ENCODE data around the gene TTC7B.

DNA sequence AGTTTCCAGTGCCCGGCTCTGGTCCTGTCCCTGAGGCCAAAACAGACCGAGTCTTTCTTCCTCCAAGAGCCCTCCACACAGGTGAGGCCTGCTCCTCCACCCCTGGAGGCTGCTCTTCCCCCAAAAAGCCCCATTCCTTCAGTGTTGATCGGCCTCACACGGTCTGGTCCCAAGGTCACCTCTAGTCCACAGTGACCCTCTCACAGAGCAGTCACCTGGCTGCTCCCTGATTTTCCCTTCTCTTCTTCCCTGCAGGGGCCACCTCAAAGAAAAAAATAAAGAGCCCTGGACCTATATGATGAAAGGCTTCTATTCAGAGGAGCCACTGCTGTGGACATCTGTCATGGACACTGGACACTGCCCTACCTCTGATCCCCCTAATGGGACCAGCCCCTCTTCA lies 42.5 kb downstream of the TTC7B start:
- TF ChIP-seq, protein P1, sequence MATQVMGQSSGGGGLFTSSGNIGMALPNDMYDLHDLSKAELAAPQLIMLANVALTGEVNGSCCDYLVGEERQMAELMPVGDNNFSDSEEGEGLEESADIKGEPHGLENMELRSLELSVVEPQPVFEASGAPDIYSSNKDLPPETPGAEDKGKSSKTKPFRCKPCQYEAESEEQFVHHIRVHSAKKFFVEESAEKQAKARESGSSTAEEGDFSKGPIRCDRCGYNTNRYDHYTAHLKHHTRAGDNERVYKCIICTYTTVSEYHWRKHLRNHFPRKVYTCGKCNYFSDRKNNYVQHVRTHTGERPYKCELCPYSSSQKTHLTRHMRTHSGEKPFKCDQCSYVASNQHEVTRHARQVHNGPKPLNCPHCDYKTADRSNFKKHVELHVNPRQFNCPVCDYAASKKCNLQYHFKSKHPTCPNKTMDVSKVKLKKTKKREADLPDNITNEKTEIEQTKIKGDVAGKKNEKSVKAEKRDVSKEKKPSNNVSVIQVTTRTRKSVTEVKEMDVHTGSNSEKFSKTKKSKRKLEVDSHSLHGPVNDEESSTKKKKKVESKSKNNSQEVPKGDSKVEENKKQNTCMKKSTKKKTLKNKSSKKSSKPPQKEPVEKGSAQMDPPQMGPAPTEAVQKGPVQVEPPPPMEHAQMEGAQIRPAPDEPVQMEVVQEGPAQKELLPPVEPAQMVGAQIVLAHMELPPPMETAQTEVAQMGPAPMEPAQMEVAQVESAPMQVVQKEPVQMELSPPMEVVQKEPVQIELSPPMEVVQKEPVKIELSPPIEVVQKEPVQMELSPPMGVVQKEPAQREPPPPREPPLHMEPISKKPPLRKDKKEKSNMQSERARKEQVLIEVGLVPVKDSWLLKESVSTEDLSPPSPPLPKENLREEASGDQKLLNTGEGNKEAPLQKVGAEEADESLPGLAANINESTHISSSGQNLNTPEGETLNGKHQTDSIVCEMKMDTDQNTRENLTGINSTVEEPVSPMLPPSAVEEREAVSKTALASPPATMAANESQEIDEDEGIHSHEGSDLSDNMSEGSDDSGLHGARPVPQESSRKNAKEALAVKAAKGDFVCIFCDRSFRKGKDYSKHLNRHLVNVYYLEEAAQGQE (IDR thresholded peaks at IDR 0.05; ENCODE audit: low read depth) = no peak
- TF ChIP-seq EP300 (IDR thresholded peaks at IDR 0.05; ENCODE audit: borderline replicate concordance) = no peak
- TF ChIP-seq YY1 (IDR thresholded peaks at IDR 0.05; ENCODE audit: low read depth) = no peak
- TF ChIP-seq RAD21 (IDR thresholded peaks at IDR 0.05; ENCODE audit: low read depth) = no peak
- TF ChIP-seq, protein P2, sequence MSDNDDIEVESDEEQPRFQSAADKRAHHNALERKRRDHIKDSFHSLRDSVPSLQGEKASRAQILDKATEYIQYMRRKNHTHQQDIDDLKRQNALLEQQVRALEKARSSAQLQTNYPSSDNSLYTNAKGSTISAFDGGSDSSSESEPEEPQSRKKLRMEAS (IDR thresholded peaks at IDR 0.05) = no peak
- no peak for TF ChIP-seq TEAD4 (IDR thresholded peaks at IDR 0.05)
- TF ChIP-seq CREB1 (IDR thresholded peaks at IDR 0.05; ENCODE audit: low read depth) = no peak
- no peak for TF ChIP-seq NFIC (IDR thresholded peaks at IDR 0.05)
- no peak for TF ChIP-seq ZBTB7A (IDR thresholded peaks at IDR 0.05; ENCODE audit: low read depth)
- TF ChIP-seq TAF1 (IDR thresholded peaks at IDR 0.05; ENCODE audit: low read depth) = no peak
- TF ChIP-seq CEBPB (IDR thresholded peaks at IDR 0.05) = no peak
